ENCODE data around the gene FBXL13. TPM values are rescaled to one million over a fixed set of nuclear protein-coding genes. Genes with fewer than 3 reads are reported as not detected.

FBXL13 gene
- total RNA-seq, 4 donors from 2014 or later = 0.20 to 3.5 (median 1.8) TPM

- H3K27me3 ChIP-seq = no peaks in the 10 kb centered on the region
- TF ChIP-seq POLR2A (IDR thresholded peaks at IDR 0.05) (no peak), EP300 (IDR thresholded peaks at IDR 0.05) (no peak), CTCF (IDR thresholded peaks at IDR 0.05) (no peak)
- peaks cover 0 to 7% (median 0%) of the 10 kb centered on the region in 4 donors for H3K9me3 ChIP-seq
- H3K27ac ChIP-seq = no peak overlapping the region
- DNase-seq (ENCODE audit: low spot score in 2 of 2) = no peak
- H3K4me1 ChIP-seq = peaks cover 0 to 19% (median 5%) of the 10 kb centered on the region in 4 donors
- no peak overlapping the region for H3K4me3 ChIP-seq
- peaks cover 0 to 12% (median 0%) of the 10 kb centered on the region in 3 donors for H3K36me3 ChIP-seq
Measured at GRCh38 chr7:102856036-102856435, 218.6 kb downstream of the FBXL13 start.

DNA sequence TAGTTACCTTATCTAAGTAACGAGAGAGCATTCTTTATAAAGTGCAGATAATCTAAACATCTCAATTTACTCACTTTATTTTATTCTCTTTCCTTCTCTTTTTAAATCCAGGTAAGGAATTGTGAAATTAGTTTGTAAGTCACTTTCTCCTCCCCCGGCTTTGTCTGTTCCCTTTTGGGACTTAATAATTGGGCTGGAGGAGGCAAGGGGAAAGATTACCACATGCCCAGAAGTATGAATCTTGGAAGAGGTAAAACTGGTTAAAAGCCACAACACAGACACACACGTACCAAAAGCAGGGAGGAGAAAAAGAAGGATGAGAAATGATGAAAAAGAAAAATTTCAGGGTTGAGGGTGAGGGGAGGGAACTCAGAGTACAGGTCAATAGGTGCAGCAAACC is 225.1 kb downstream of the FBXL13 start:
- Histone ChIP-seq H3K9me3 (peaks cover 0 to 7% (median 0%) of the 10 kb centered on the region in 4 donors), H3K36me3 (peaks cover 0 to 12% (median 0%) of the 10 kb centered on the region in 3 donors), H3K4me3 (no peak overlapping the region), H3K4me1 (no peaks in the 10 kb centered on the region), H3K27me3 (no peaks in the 10 kb centered on the region), H3K27ac (no peak overlapping the region)
- TF ChIP-seq POLR2A (IDR thresholded peaks at IDR 0.05) (no peak), CTCF (IDR thresholded peaks at IDR 0.05) (no peak), EP300 (IDR thresholded peaks at IDR 0.05) (no peak)
- WGBS, 2 donors = 74% methylated on average over 3 of the region's 3 CpGs
- no peak for DNase-seq (ENCODE audit: low spot score in 2 of 2)

DNA sequence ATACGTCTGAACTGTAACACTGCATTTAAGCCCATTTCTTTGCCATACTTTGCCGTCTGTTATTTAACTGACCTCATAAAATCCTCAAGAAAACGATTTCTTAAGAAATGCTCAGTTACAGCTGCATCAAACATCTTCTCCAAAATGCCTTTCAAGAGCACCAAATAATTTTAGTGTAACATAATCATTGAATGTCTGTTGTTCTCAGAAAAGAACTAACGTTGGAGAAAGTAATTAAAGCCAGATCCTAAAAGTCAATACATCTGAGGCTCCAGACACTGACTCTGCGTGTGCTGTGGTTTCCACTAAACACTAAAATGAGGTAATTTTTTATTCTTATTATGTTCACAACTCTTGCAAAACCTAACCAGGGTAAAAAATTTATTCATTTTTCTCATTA is 225.5 kb downstream of the FBXL13 start:
- 69 to 70% methylated on average over 5 of the region's 5 CpGs for WGBS, 2 donors
- no peaks in the 10 kb centered on the region for H3K4me1 ChIP-seq
- DNase-seq (ENCODE audit: low spot score in 2 of 2) = no peak
- H3K27ac ChIP-seq = no peak overlapping the region
- TF ChIP-seq POLR2A (IDR thresholded peaks at IDR 0.05) (no peak), CTCF (IDR thresholded peaks at IDR 0.05) (no peak), EP300 (IDR thresholded peaks at IDR 0.05) (no peak)
- H3K36me3 ChIP-seq = peaks cover 0 to 12% (median 0%) of the 10 kb centered on the region in 3 donors
- H3K27me3 ChIP-seq = no peaks in the 10 kb centered on the region
- H3K9me3 ChIP-seq = peaks cover 0 to 7% (median 0%) of the 10 kb centered on the region in 4 donors
- no peak overlapping the region for H3K4me3 ChIP-seq

- Histone ChIP-seq H3K4me3 (no peak overlapping the region), H3K36me3 (peaks cover 0 to under 1% (median 0%) of the 10 kb centered on the region in 3 donors), H3K9me3 (no peaks in the 10 kb centered on the region), H3K27me3 (no peaks in the 10 kb centered on the region), H3K27ac (no peak overlapping the region), H3K4me1 (no peaks in the 10 kb centered on the region)
- no peak for TF ChIP-seq EP300 (IDR thresholded peaks at IDR 0.05)
- TF ChIP-seq POLR2A (IDR thresholded peaks at IDR 0.05) = no peak
- no peak for TF ChIP-seq CTCF (IDR thresholded peaks at IDR 0.05)
- DNase-seq (ENCODE audit: low spot score in 2 of 2) = no peak
- 91 to 94% methylated on average over 2 of the region's 2 CpGs for WGBS, 2 donors
Measured at GRCh38 chr7:102845346-102845745, 229.2 kb downstream of the FBXL13 start.

DNA sequence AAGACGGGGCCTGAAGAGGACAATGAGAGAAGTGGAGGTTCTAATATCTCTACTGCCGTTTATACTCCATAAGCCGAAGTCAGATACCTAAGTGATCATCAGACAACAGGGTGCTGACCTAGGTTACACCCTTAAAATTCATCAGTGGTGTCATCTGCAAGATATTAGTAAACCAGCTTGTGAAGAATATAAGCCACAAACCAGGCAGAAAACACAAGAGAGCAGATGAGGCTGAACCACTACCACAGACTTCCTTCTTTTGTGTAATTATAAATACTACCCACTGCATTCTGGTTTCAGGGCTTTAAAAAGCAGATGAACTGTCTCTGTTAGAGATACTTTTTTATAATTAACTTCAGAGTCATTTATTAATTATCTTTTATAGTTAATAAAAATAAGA is 230.7 kb downstream of the FBXL13 start:
- DNase-seq (ENCODE audit: low spot score in 2 of 2) = no peak
- Histone ChIP-seq H3K4me3 (no peak overlapping the region), H3K4me1 (no peaks in the 10 kb centered on the region), H3K36me3 (peaks cover 0 to 5% (median 0%) of the 10 kb centered on the region in 3 donors), H3K27me3 (no peaks in the 10 kb centered on the region), H3K9me3 (no peaks in the 10 kb centered on the region), H3K27ac (no peak overlapping the region)
- TF ChIP-seq EP300 (IDR thresholded peaks at IDR 0.05) (no peak), CTCF (IDR thresholded peaks at IDR 0.05) (no peak), POLR2A (IDR thresholded peaks at IDR 0.05) (no peak)
- WGBS, 2 donors = 81 to 89% methylated on average over 3 of the region's 3 CpGs
